ENCODE measurements around the gene CR2. TPM values are rescaled to one million over a fixed set of nuclear protein-coding genes. Genes with fewer than 3 reads are reported as not detected.

The CR2 gene
- total and polyA plus RNA-seq, 2 of the 4 experiments (the other 2 are of a cell fraction) = not detected

DNA sequence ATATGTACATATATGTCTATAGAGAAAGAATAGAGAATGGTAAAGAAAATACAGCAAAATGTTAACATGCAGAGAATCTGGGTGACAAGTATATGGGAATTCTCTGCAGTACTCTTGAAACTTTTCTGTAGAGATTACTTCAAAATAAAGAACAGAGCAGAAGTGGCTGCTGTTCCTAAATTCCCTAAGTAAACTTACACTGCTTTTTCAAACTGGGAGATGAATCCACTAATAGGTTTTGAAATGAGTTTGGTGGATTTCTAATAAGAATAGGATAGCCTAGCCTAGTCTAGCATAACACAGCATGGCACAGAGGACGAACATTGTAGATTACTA is 450 bp upstream of the CR2 start:
- H3K18ac ChIP-seq (ENCODE audit: low read depth, low read length) = no peak overlapping the region
- intact Hi-C loops (cut with micrococcal nuclease) (no loop called here), in situ Hi-C loops (cut with MboI; ENCODE audit: low sequenced_read_pairs) (no loop called here), dilution Hi-C loops (cut with HindIII; ENCODE audit: low sequenced_read_pairs, unreplicated experiment) (no loop called here)
- no peak overlapping the region for H2BK5ac ChIP-seq (ENCODE audit: low read depth, low read length, poor library complexity, severe bottlenecking)
- DNase-seq (no peak), ATAC-seq (ENCODE audit: low read depth) (no peak)
- no peak overlapping the region for H3K4me2 ChIP-seq (ENCODE audit: low read depth, low read length)
- H3K4ac ChIP-seq (ENCODE audit: low read depth, low read length) = no peak overlapping the region
- no peaks in the 10 kb centered on the region for H3K36me3 ChIP-seq (ENCODE audit: control insufficient read depth, insufficient read depth, low read length)
- H4K20me1 ChIP-seq (ENCODE audit: insufficient read depth, low read length) = no peaks in the 10 kb centered on the region
- TF ChIP-seq RAD21 (IDR thresholded peaks at IDR 0.05; ENCODE audit: low read length) (no peak), SMC3 (IDR thresholded peaks at IDR 0.05; ENCODE audit: low read depth, low read length) (no peak), NFE2L2 (IDR thresholded peaks at IDR 0.05; ENCODE audit: low read depth, low read length) (no peak), RFX5 (IDR thresholded peaks at IDR 0.05; ENCODE audit: low read depth, low read length) (no peak), CEBPB (IDR thresholded peaks at IDR 0.05; ENCODE audit: low read depth, low read length) (no peak), RCOR1 (IDR thresholded peaks at IDR 0.05; ENCODE audit: insufficient replicate concordance, low read length) (no peak), MXI1 (IDR thresholded peaks at IDR 0.05; ENCODE audit: borderline replicate concordance, low read depth, low read length) (no peak), CHD1 (IDR thresholded peaks at IDR 0.05; ENCODE audit: low read depth, low read length) (no peak), MAZ (IDR thresholded peaks at IDR 0.05; ENCODE audit: borderline replicate concordance, low read depth, low read length) (no peak), USF2 (IDR thresholded peaks at IDR 0.05; ENCODE audit: low read depth, low read length) (no peak)
- TF ChIP-seq, protein P1, sequence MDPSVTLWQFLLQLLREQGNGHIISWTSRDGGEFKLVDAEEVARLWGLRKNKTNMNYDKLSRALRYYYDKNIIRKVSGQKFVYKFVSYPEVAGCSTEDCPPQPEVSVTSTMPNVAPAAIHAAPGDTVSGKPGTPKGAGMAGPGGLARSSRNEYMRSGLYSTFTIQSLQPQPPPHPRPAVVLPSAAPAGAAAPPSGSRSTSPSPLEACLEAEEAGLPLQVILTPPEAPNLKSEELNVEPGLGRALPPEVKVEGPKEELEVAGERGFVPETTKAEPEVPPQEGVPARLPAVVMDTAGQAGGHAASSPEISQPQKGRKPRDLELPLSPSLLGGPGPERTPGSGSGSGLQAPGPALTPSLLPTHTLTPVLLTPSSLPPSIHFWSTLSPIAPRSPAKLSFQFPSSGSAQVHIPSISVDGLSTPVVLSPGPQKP (IDR thresholded peaks at IDR 0.05; ENCODE audit: borderline replicate concordance, low read depth, low read length) = no peak
- no peak overlapping the region for H2BK120ac ChIP-seq (ENCODE audit: low read depth, low read length)
- no peak overlapping the region for H3K4me3 ChIP-seq (ENCODE audit: insufficient read depth, low read depth, low read length)
- peaks cover 26% of the 10 kb centered on the region for H3K27me3 ChIP-seq (ENCODE audit: control insufficient read depth, insufficient read depth, low read length)
- H4K91ac ChIP-seq (ENCODE audit: insufficient read depth, low read depth, low read length) = no peak overlapping the region
- no peak overlapping the region for H2BK20ac ChIP-seq (ENCODE audit: low read depth, low read length)
- ChIA-PET CTCF (no interaction called here), POLR2A (ENCODE audit: unreplicated experiment) (no interaction called here)
- H3K56ac ChIP-seq (ENCODE audit: extremely low read depth, insufficient read depth, low read length) = no peak overlapping the region
- no peak overlapping the region for H2AK9ac ChIP-seq (replicated peaks; ENCODE audit: low read depth, low read length, poor library complexity)
- H2AFZ ChIP-seq (replicated peaks; ENCODE audit: low read length, poor library complexity) = no peak overlapping the region
- H3K9ac ChIP-seq (ENCODE audit: low read depth, low read length) = no peak overlapping the region
- H3K9me1 ChIP-seq (ENCODE audit: insufficient read depth, low read length) = no peaks in the 10 kb centered on the region
- no peak overlapping the region for H3K27ac ChIP-seq (ENCODE audit: insufficient read depth, low read length)
- H3K4me1 ChIP-seq (ENCODE audit: control insufficient read depth, insufficient read depth, low read length) = peaks cover 2% of the 10 kb centered on the region; the same call in 1 of the 2 replicates
- H3K14ac ChIP-seq (replicated peaks; ENCODE audit: low read depth, low read length) = no peak overlapping the region
- H2BK15ac ChIP-seq (ENCODE audit: low read depth, low read length) = no peak overlapping the region
- no TSS peak for BruUV-seq (replicated peaks)
- no peak overlapping the region for H3K23ac ChIP-seq (ENCODE audit: low read depth, low read length)
- H4K5ac ChIP-seq (ENCODE audit: low read depth, low read length) = no peak overlapping the region
- no peak overlapping the region for H2AK5ac ChIP-seq (ENCODE audit: low read depth, low read length)
- WGBS, 2 experiments (ENCODE audit: extremely low coverage in 2 of 2, insufficient read length in 1 of 2) = 20% methylated on average over 1 of the region's 1 CpG; no CpG with 5 or more reads in 1 of the 2 experiments
- H3K9me3 ChIP-seq (ENCODE audit: control insufficient read depth, insufficient read depth, low read length) = no peaks in the 10 kb centered on the region
- no peaks in the 10 kb centered on the region for H3K79me1 ChIP-seq (ENCODE audit: low read depth in 1 of 2, low read length in 2 of 2)
- no peak overlapping the region for H4K8ac ChIP-seq (ENCODE audit: low read depth in 2 of 2, low read length in 2 of 2)

All from IMR-90 (cell line).